HG03378 (cell line): ENCODE measurements around the gene LNPEP.
"Not testable (repeated sequence)": the region's sequence is repeated elsewhere in the genome, so short reads cannot be mapped to it uniquely, and the experiment has no call there.

ENCODE experiments used
- ATAC-seq: cut with Tn5 transposase; IDR thresholded peaks from one replicate; pipeline ENCODE4 v1.9.1; 2021; ENCODE audit warnings: mild to moderate bottlenecking, moderate library complexity; ENCODE audit not compliant: unreplicated experiment

Gene LNPEP

GRCh38 chr5:97046270-97046982 lies 110.5 kb downstream of the LNPEP start:
- no peak for ATAC-seq

- ATAC-seq, result no peak
Observed at GRCh38 chr5:97047076-97047475, 111.2 kb downstream of the LNPEP start.

- ATAC-seq, result no peak
Observed at GRCh38 chr5:97049175-97049574, 113.3 kb downstream of the LNPEP start.

DNA sequence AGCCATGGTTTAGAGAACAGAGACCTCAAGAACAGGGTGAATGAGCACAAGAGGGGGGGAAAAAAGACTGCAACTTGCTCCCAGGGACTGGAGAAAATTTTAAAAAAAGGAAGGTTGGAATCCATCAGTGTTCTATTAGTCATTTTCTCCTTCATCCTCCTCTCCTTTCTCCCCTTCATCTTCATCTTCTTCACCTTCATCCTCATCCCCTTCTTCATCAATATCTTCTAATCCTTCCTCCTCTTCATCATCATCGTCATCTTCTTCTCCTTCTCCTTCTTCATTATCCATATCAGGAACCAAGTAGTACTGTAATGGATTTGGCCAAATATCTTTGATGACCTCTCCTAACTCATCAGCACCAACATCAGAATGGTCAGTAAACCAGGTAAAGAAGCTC lies 120.4 kb downstream of the LNPEP start:
- ATAC-seq, result no peak

- no peak for ATAC-seq
Observed at GRCh38 chr5:97062046-97062445, 126.2 kb downstream of the LNPEP start.

DNA sequence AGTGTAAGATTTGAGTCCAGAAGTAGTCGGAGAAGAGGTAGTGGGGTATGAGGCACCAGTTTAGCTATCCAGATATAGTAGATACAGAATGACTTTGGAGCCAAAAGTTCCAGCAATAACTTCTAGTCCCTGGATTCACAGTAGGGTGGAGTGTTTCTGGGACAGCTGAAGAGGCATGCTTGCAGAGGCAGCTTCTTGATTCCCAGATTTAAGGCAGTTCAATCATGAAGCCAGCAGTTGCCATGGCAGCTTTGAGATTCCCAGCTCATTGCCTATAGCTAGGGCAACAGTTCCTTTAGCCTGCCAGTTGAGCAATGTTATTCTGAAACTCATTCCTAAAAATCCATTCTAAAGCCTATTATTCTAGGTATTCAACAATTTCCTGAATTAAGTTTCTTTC lies 127.4 kb downstream of the LNPEP start:
- ATAC-seq, result no peak

GRCh38 chr5:97065475-97065874 lies 129.6 kb downstream of the LNPEP start:
- no peak for ATAC-seq

DNA sequence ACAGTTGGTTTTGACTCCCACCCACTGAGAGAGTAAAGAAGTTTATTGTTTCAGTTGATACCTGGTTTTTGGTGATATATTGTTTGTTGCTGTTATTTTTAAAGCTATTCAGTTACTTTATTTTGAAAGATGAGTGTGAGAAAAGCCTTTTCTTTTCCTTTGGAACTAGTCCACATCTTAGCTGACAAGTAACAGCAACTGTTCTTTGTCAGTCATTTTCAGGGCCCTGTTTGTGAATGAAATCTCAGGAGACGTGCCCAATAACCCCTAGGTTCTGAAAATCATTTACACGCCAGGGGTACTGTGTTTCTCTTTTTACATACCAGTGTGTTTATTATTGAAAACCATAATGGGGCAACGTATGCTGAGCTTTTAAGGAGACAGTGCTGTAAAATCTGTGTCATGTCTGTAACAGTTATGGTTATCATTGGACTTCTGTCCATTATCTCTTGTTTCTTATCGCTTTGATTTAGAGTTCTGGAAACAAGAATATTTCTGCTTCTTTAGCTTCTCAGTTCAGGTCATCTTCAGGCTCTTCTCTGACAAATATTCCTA lies 131.5 kb downstream of the LNPEP start:
- ATAC-seq, result no peak

GRCh38 chr5:97070234-97070633 lies 134.4 kb downstream of the LNPEP start:
- no peak for ATAC-seq

DNA sequence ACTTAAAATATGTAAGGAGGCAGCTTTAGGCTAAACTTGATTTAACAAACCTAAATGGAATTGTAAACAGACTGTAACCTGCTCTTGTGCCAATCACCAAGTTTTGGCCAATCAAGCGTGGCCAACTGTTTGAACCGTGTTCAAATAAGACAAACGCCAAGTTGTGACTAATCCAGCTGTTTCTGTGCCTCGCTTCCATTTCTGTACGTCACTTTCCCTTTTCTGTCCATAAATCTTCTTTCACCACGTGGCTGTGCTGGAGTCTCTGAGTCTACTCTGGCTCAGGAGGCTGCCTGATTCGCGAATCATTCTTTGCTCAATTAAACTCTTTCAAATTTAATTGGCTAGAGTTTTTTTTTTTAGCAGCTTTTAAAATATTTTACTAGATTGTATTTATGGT lies 135.2 kb downstream of the LNPEP start:
- no peak for ATAC-seq

GRCh38 chr5:97071993-97072392 lies 136.1 kb downstream of the LNPEP start:
- no peak for ATAC-seq

DNA sequence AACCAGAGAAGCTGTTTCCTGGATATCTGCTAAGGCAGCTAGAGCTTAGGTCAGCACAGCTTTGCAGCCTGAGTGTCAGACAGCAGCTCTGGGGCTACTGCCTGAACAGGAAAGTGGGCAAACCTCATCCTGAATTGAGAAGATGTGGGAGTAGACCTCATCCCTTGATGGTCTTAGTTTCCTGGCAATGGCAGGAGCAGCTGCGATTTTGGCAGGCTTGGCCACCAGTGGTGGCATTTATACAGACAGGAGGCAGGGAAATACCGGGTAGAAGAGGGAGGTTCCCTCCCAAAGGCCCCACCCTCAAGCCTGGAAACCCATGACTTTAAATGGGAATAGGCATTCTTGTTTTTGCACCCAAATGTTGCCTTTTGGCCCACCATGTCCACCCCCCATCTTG lies 136.8 kb downstream of the LNPEP start:
- ATAC-seq, result no peak

DNA sequence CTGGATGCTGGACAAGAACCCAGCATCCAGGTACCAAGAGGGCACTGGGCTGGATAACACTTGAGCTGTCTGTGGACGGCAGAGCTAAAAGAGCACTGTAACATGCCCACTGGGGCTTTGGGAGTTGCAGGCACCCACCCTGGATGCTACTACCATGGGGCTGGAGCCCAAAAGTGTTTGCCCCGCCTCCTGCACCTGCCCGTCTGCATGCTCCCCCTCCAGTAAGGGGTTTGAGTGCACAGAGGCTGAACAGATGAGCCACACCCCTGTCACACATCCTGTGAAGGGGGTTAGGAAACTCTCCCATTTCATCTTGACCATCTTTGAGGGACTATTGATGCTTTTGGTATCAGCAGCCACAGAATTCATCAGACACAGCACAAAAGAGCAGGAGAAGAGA lies 137.5 kb downstream of the LNPEP start:
- no peak for ATAC-seq

DNA sequence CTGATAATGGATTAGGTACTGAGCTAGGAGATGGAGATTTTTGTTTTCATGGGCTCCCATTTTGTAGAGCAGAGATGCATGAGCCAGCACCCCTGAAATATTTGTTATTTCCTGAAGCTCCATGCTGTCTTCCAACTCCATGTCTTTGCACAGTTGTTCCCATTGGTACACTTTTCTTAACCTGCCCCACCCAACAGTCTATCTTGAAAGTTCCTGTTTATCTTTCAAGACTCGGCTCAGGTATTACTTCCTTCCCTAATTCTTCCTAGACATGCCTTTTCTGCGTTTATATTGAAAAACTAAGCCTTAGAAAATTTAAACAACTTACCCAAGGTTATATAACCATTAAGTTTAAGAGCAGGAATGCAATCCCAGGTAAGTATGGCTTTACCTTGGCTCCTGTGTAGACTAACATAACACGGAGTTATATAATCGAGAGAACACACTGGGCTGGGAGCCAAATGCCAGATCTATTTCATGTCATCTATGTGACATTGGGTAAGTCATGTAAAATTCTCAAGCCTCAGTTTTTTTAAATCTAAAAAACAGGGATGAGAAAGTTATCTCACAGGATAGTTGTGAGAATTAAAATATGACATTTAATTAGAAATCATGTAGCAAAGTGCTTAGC lies 139.1 kb downstream of the LNPEP start:
- no peak for ATAC-seq

DNA sequence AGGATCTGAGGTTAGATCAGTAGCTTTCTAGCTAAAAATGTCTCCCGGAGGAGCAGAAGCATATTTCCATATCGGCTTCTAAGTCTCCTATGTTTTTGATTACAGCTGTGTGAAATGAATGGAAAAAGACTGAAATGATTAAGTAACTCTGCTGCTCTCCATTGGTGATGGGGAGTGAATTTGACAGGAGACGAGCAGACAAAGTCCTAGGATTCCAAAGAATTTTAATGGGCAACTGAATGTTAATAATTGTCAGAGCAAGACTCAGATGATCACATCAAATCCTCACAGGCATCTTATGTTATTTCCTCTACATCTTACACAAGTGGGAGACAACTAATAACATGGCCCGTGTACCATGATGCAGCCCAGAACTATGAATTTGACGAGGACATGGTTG lies 139.8 kb downstream of the LNPEP start:
- no peak for ATAC-seq

GRCh38 chr5:97076098-97076497 lies 140.2 kb downstream of the LNPEP start:
- no peak for ATAC-seq

DNA sequence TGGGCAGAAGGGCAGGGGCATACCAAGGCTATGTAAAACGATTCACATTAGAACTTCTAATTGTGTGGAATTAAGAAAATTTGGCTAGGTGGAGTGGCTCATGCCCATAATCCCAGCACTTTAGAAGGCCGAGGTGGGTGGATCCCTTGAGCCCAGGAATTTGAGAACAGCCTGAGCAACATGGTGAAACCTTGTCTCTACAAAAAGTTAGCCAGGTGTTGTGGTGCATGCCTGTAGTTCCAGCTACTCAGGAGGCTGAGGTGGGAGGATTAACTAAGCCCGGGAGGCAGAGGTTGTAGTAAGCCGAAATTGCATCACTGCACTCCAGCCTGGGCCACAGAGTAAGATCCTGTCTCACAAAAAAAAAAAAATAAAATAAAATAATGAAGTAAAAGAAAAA lies 141.4 kb downstream of the LNPEP start:
- no peak for ATAC-seq

GRCh38 chr5:97078958-97079743 lies 143.3 kb downstream of the LNPEP start:
- ATAC-seq, result no peak

DNA sequence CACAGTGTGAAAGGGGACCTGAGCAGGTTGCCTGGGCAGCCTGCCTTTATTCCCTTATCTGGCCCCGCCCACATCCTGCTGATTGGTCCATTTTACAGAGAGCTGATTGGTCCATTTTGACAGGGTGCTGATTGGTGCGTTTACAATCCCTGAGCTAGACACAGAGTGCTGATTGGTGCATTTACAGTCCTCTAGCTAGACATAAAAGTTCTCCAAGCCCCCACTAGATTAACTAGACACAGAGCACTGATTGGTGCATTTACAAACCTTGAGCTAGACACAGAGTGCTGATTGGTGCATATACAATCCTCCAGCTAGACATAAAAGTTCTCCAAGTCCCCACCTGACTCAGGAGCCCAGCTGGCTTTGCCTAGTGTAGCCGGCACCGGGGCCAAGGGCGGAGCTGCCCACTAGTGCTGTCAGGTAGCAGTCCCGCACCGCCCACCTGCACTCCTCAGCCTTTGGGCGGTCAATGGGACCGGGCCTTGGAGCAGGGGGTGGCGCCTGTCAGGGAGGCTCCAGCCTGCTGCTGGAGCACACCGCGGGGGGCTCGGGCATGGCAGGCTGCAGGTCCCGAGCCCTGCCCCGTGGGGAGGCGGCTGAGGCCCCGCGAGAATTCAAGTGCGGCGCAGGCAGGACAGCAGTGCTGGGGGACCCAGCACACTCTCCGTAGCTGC lies 149.0 kb downstream of the LNPEP start:
- ATAC-seq, result not testable (repeated sequence)

GRCh38 chr5:97085459-97086181 lies 149.7 kb downstream of the LNPEP start:
- peak; percentile 71 for ATAC-seq
